ENCODE data around the gene FARSB.
A peak's percentile ranks its signal among the peaks of the same experiment; 100 is the strongest.
"Not testable (repeated sequence)": the region's sequence is repeated elsewhere in the genome, so short reads cannot be mapped to it uniquely, and the experiment has no call there.

The FARSB gene

GRCh38 chr2:222655787-222656525 is at the start of gene FARSB:
TSS of gene FARSB (minus strand) at chr2:222656092. CDS start at chr2:222656073, 19 bp downstream.
- peak; percentile 98 for DNase-seq

GRCh38 chr2:222703886-222704285 is 48.0 kb upstream of the FARSB start:
- DNase-seq, result no peak

GRCh38 chr2:222703091-222703490 is 47.2 kb upstream of the FARSB start:
- no peak for DNase-seq

GRCh38 chr2:222701721-222702131 is 45.8 kb upstream of the FARSB start:
- peak; percentile 39 for DNase-seq

GRCh38 chr2:222701233-222701632 is 45.3 kb upstream of the FARSB start:
- no peak for DNase-seq

GRCh38 chr2:222698276-222698675 is 42.4 kb upstream of the FARSB start:
- no peak for DNase-seq

GRCh38 chr2:222693837-222694236 is 37.9 kb upstream of the FARSB start:
- DNase-seq, result peak; percentile 30

- not testable (repeated sequence) for DNase-seq
Observed at GRCh38 chr2:222693413-222693812, 37.5 kb upstream of the FARSB start.

GRCh38 chr2:222690564-222691200 is 34.8 kb upstream of the FARSB start:
- DNase-seq, result peak; percentile 92

- no peak for DNase-seq
Observed at GRCh38 chr2:222689322-222689721, 33.4 kb upstream of the FARSB start.

- peak; percentile 69 for DNase-seq
Observed at GRCh38 chr2:222688917-222689316, 33.0 kb upstream of the FARSB start.

GRCh38 chr2:222686086-222686750 is 30.3 kb upstream of the FARSB start:
- DNase-seq, result no peak

GRCh38 chr2:222683805-222684204 is 27.9 kb upstream of the FARSB start:
- no peak for DNase-seq

- no peak for DNase-seq
Observed at GRCh38 chr2:222677981-222678380, 22.1 kb upstream of the FARSB start.

- DNase-seq, result peak; percentile 78
Observed at GRCh38 chr2:222673883-222674282, 18.0 kb upstream of the FARSB start.

- DNase-seq, result no peak
Observed at GRCh38 chr2:222673273-222673672, 17.4 kb upstream of the FARSB start.

- no peak for DNase-seq
Observed at GRCh38 chr2:222672068-222672401, 16.1 kb upstream of the FARSB start.

GRCh38 chr2:222671259-222672067 is 15.6 kb upstream of the FARSB start, which contains the start of gene MOGAT1:
TSS of gene MOGAT1 (plus strand) at chr2:222671658. CDS start at chr2:222671786, 128 bp downstream.
- peak; percentile 66 for DNase-seq

- DNase-seq, result no peak
Observed at GRCh38 chr2:222670191-222671038, 14.5 kb upstream of the FARSB start.

GRCh38 chr2:222669353-222669752 is 13.5 kb upstream of the FARSB start:
- no peak for DNase-seq

- DNase-seq, result no peak
Observed at GRCh38 chr2:222668494-222669154, 12.7 kb upstream of the FARSB start.

- no peak for DNase-seq
Observed at GRCh38 chr2:222663479-222663878, 7.6 kb upstream of the FARSB start.

All from NCI-H82 (cell line).